Measurements from ENCODE around the gene MFGE8. TPM values are rescaled to one million over a fixed set of nuclear protein-coding genes. Genes with fewer than 3 reads are reported as not detected.

Gene MFGE8
- total and polyA plus RNA-seq, 9 of the 15 experiments (the other 6 are each of a cell fraction or from before 2014, with no cell fraction given), result 2.3 to 142 (median 62.3) TPM

DNA sequence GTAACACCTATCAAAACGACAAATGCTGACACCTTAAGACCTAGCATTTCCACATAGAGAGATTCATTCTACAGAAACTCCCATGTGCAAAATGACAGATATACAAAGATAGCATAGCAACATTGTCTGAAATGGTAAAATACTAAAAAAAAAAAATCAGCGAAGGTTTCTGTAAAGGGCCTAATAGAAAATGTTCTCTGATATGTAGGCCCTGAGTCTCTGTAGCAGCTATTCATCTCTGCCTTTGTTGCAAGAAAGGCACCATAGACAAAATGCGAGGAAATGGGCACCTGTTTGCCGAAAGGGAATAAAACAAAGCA is 631 bp upstream of the MFGE8 start:
- in situ Hi-C loops (cut with MboI) (loop anchor here (5.0 kb wide), 1 partner anchor 103 kb away; no protein-coding TSS in a partner anchor), intact Hi-C loops (cut with micrococcal nuclease) (loop anchor here (5.0 kb wide), 1 partner anchor 73 kb away; no protein-coding TSS in a partner anchor)
- peaks cover 25% of the 10 kb centered on the region for H3K36me3 ChIP-seq (ENCODE audit: control insufficient read depth, insufficient read depth, low read length)
- peaks cover 35 to 37% of the 10 kb centered on the region in 2 experiments for H3K4me1 ChIP-seq (replicated peaks in 1 of 2; ENCODE audit: control insufficient read depth in 2 of 2, insufficient read depth in 2 of 2, low read length in 2 of 2)
- peak overlapping the region; percentile 75 for H3K4me3 ChIP-seq
- H3K9me1 ChIP-seq (ENCODE audit: control insufficient read depth, insufficient read depth, low read length), result no peaks in the 10 kb centered on the region
- 0 out of 2 replicates have a peak, but pooled peaks cover 9% of the 10 kb centered on the region for H4K20me1 ChIP-seq (replicated peaks; ENCODE audit: control insufficient read depth, insufficient read depth, low read length)
- H3K79me2 ChIP-seq (ENCODE audit: control insufficient read depth, insufficient read depth, low read length), result peaks cover 31% of the 10 kb centered on the region
- POLR2A ChIA-PET, result interaction anchor here (1.0 kb wide), 1 partner anchor 9 kb away, joined by 3 read pairs; no protein-coding TSS in a partner anchor
- CTCF ChIA-PET (ENCODE audit: low intra/inter-chr PET ratio), result interaction anchor here (0.9 kb wide), 1 partner anchor 103 kb away, joined by 3 read pairs; no protein-coding TSS in a partner anchor
- no peaks in the 10 kb centered on the region for H3K27me3 ChIP-seq (ENCODE audit: control insufficient read depth in 2 of 2, insufficient read depth in 2 of 2, low read length in 2 of 2)
- peak overlapping the region in 1 of 2 experiments; percentile 75; a peak in 1 of 4 replicates for H3K9ac ChIP-seq (ENCODE audit: insufficient read depth in 1 of 2, low read depth in 2 of 2, low read length in 2 of 2)
- WGBS (ENCODE audit: insufficient coverage, low coverage, missing lambda C conversion rate), result 62% methylated on average over 4 of the region's 4 CpGs
- H3K4me2 ChIP-seq (ENCODE audit: insufficient read depth, low read length), result peak overlapping the region; percentile 84
- DNase-seq (ENCODE audit: extremely low read depth in 1 of 4, low spot score in 3 of 4) (no peak), ATAC-seq (no peak), FAIRE-seq (peak; percentile 78)
- BruUV-seq (replicated peaks), result TSS peak; percentile 54
- H2AFZ ChIP-seq (ENCODE audit: low read depth, low read length), result peak overlapping the region; percentile 91
- no peaks in the 10 kb centered on the region for H3K9me3 ChIP-seq (replicated peaks; ENCODE audit: control insufficient read depth, insufficient read depth, low read depth, low read length)
- peak overlapping the region; percentile 64; the same call in 2 of the 3 replicates for H3K27ac ChIP-seq (ENCODE audit: extremely low read depth, low read depth, low read length)
- TF ChIP-seq HNRNPL (IDR thresholded peaks at IDR 0.05; ENCODE audit: low read depth, low read length) (no peak), ZNF3 (CRISPR knock-in tag; IDR thresholded peaks at IDR 0.05) (no peak), CEBPB (tag; IDR thresholded peaks at IDR 0.05) (0 out of 2 replicates have a peak, but pooled peaks have one; percentile 7), ZNF830 (CRISPR knock-in tag; IDR thresholded peaks at IDR 0.05) (no peak), FOSL1 (tag; conservative IDR thresholded peaks at IDR 0.05) (no peak), SRSF7 (optimal IDR thresholded peaks at IDR 0.05; ENCODE audit: low read depth, low read length) (no peak), NCOR1 (IDR thresholded peaks at IDR 0.05) (no peak), TBP (optimal IDR thresholded peaks at IDR 0.05; ENCODE audit: low read depth, low read length) (peak; percentile 84), RFX5 (IDR thresholded peaks at IDR 0.05; ENCODE audit: low read depth, low read length) (no peak), ZNF316 (IDR thresholded peaks at IDR 0.05) (peak; percentile 21; the same call in 1 of the 2 replicates), NONO (IDR thresholded peaks at IDR 0.05; ENCODE audit: low read depth in 2 of 2, low read length in 1 of 2) (no peak), ZNF253 (CRISPR knock-in tag; conservative IDR thresholded peaks at IDR 0.05) (no peak), ZNF699 (CRISPR knock-in tag; IDR thresholded peaks at IDR 0.05; ENCODE audit: insufficient replicate concordance) (no peak), ZNF12 (CRISPR knock-in tag; IDR thresholded peaks at IDR 0.05) (no peak), CSDE1 (IDR thresholded peaks at IDR 0.05) (no peak), SIN3B (IDR thresholded peaks at IDR 0.05; ENCODE audit: low read depth) (no peak)
- TF ChIP-seq, protein P1, sequence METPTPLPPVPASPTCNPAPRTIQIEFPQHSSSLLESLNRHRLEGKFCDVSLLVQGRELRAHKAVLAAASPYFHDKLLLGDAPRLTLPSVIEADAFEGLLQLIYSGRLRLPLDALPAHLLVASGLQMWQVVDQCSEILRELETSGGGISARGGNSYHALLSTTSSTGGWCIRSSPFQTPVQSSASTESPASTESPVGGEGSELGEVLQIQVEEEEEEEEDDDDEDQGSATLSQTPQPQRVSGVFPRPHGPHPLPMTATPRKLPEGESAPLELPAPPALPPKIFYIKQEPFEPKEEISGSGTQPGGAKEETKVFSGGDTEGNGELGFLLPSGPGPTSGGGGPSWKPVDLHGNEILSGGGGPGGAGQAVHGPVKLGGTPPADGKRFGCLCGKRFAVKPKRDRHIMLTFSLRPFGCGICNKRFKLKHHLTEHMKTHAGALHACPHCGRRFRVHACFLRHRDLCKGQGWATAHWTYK (CRISPR knock-in tag; IDR thresholded peaks at IDR 0.05), result no peak
- TF ChIP-seq, protein P2, sequence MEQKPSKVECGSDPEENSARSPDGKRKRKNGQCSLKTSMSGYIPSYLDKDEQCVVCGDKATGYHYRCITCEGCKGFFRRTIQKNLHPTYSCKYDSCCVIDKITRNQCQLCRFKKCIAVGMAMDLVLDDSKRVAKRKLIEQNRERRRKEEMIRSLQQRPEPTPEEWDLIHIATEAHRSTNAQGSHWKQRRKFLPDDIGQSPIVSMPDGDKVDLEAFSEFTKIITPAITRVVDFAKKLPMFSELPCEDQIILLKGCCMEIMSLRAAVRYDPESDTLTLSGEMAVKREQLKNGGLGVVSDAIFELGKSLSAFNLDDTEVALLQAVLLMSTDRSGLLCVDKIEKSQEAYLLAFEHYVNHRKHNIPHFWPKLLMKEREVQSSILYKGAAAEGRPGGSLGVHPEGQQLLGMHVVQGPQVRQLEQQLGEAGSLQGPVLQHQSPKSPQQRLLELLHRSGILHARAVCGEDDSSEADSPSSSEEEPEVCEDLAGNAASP (IDR thresholded peaks at IDR 0.05), result no peak
- TF ChIP-seq, protein P3, sequence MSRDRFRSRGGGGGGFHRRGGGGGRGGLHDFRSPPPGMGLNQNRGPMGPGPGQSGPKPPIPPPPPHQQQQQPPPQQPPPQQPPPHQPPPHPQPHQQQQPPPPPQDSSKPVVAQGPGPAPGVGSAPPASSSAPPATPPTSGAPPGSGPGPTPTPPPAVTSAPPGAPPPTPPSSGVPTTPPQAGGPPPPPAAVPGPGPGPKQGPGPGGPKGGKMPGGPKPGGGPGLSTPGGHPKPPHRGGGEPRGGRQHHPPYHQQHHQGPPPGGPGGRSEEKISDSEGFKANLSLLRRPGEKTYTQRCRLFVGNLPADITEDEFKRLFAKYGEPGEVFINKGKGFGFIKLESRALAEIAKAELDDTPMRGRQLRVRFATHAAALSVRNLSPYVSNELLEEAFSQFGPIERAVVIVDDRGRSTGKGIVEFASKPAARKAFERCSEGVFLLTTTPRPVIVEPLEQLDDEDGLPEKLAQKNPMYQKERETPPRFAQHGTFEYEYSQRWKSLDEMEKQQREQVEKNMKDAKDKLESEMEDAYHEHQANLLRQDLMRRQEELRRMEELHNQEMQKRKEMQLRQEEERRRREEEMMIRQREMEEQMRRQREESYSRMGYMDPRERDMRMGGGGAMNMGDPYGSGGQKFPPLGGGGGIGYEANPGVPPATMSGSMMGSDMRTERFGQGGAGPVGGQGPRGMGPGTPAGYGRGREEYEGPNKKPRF (IDR thresholded peaks at IDR 0.05; ENCODE audit: low read depth, low read length), result no peak
- TF ChIP-seq, protein P4, sequence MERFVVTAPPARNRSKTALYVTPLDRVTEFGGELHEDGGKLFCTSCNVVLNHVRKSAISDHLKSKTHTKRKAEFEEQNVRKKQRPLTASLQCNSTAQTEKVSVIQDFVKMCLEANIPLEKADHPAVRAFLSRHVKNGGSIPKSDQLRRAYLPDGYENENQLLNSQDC (CRISPR knock-in tag; IDR thresholded peaks at IDR 0.05), result peak; percentile 47; the same call in 1 of the 2 replicates

Measured in K562 (cell line).